Epithelial cell of prostate (primary cell): Measurements from ENCODE around the gene MMP24.

ENCODE experiments used
- DNase-seq: peaks from one replicate; pipeline ENCODE4 v3.0.0-alpha.2; 2011; ENCODE audit warnings: low read depth, low spot score
- H3K27ac ChIP-seq: fragments of 450-650 bp; 2 replicates; pipeline ENCODE4 v1.5.1; 2017; ENCODE audit warnings: mild to moderate bottlenecking

MMP24 gene

GRCh38 chr20:35326021-35326739, 99.7 kb downstream of the MMP24 start:
- no peak for DNase-seq
- no peak overlapping the region for H3K27ac ChIP-seq
